H1 (cell line): ENCODE measurements around the gene ANXA1. TPM values are rescaled to one million over a fixed set of nuclear protein-coding genes. Genes with fewer than 3 reads are reported as not detected.
"Not testable (repeated sequence)": the region's sequence is repeated elsewhere in the genome, so short reads cannot be mapped to it uniquely, and the experiment has no call there.

Experiments used
- CTCF ChIA-PET: fragments of 300-600 bp; sonication (Branson Sonifier 250); formaldehyde crosslinking; loops from one replicate; lab custom pipeline; 2021; ENCODE audit not compliant: partially characterized antibody; lab: Charles Lee
- POLR2A ChIA-PET: fragments of 300-600 bp; sonication (Branson Sonifier 250); formaldehyde crosslinking; loops from one replicate; lab custom pipeline; 2021; ENCODE audit warnings: inconsistent platforms; ENCODE audit not compliant: partially characterized antibody; lab: Charles Lee
- DNase-seq, 2 experiments: peaks; one replicate each; pipeline versions ENCODE4 v3.0.0 to v3.0.0-alpha.2; 2010 to 2022; ENCODE audit warnings: low spot score in 2 of 2, low read depth in 1 of 2, mixed read lengths in 1 of 2
- FAIRE-seq: peaks from 2 replicates; lab custom pipeline; 2011; peaks lifted over from hg19 to GRCh38; lab: Jason Lieb, UNC
- H2AFZ ChIP-seq: 2 replicates; pipeline ENCODE4 v1.8.1; 2012; ENCODE audit warnings: low read length, inconsistent platforms
- H2AK5ac ChIP-seq: 2 replicates; pipeline ENCODE4 v1.6.1; 2013; ENCODE audit warnings: low read depth, low read length
- H2BK120ac ChIP-seq: replicated peaks from 2 replicates; pipeline ENCODE3; 2013; ENCODE audit warnings: low read depth, low read length, inconsistent platforms
- H2BK12ac ChIP-seq: 2 replicates; pipeline ENCODE4 v1.6.1; 2013; ENCODE audit warnings: low read depth, low read length
- H2BK15ac ChIP-seq: 2 replicates; pipeline ENCODE4 v1.6.1; 2013; ENCODE audit warnings: low read length
- H2BK20ac ChIP-seq: 2 replicates; pipeline ENCODE4 v1.6.1; 2013; ENCODE audit warnings: low read length
- H2BK5ac ChIP-seq: 2 replicates; pipeline ENCODE4 v1.6.1; 2013; ENCODE audit warnings: low read depth, low read length
- H3K14ac ChIP-seq: 2 replicates; pipeline ENCODE4 v1.6.1; 2013; ENCODE audit warnings: inconsistent platforms; ENCODE audit not compliant: insufficient read length
- H3K18ac ChIP-seq: 2 replicates; pipeline ENCODE4 v1.6.1; 2013; ENCODE audit warnings: low read length; ENCODE audit errors: extremely low read depth
- H3K23ac ChIP-seq: 2 replicates; pipeline ENCODE4 v1.6.1; 2013; ENCODE audit warnings: inconsistent platforms; ENCODE audit not compliant: insufficient read length
- H3K23me2 ChIP-seq: 2 replicates; pipeline ENCODE4 v1.6.1; 2013; ENCODE audit warnings: low read depth, low read length
- H3K27ac ChIP-seq: 2 replicates; pipeline ENCODE4 v1.6.1; 2011; ENCODE audit warnings: low read depth, low read length, inconsistent platforms
- H3K27me3 ChIP-seq, 4 experiments: replicated peaks in 1 of 4; 1 replicate in 1 of 4; 2 replicates in 3 of 4; pipeline versions ENCODE4 v1.6.1 to v1.8.1; 2011 to 2013; ENCODE audit warnings: low read length in 3 of 4, mild to moderate bottlenecking in 3 of 4, inconsistent platforms in 2 of 4, mixed read lengths in 2 of 4, moderate library complexity in 1 of 4; ENCODE audit not compliant: control insufficient read depth in 3 of 4, insufficient read depth in 3 of 4; ENCODE audit errors: extremely low read depth in 1 of 4
- H3K36me3 ChIP-seq, 4 experiments: 2 replicates each; pipeline versions ENCODE4 v1.6.1 to v1.8.1; 2011 to 2013; ENCODE audit warnings: mild to moderate bottlenecking in 4 of 4, low read length in 3 of 4, moderate library complexity in 2 of 4, control low read depth in 1 of 4, inconsistent platforms in 1 of 4; ENCODE audit not compliant: insufficient read depth in 4 of 4, control insufficient read depth in 2 of 4
- H3K4ac ChIP-seq: replicated peaks from 2 replicates; pipeline ENCODE3; 2013; ENCODE audit warnings: low read length, low read depth, mixed read lengths, inconsistent platforms; ENCODE audit not compliant: insufficient read length
- H3K4me1 ChIP-seq, 4 experiments: replicated peaks in 1 of 4; 1 replicate in 1 of 4; 2 replicates in 3 of 4; pipeline versions ENCODE4 v1.6.1 to v1.8.1; 2011 to 2013; ENCODE audit warnings: low read length in 3 of 4, inconsistent platforms in 2 of 4, mixed read lengths in 1 of 4; ENCODE audit not compliant: insufficient read depth in 4 of 4, control insufficient read depth in 3 of 4
- H3K4me2 ChIP-seq, 2 experiments: 2 replicates each; pipeline versions ENCODE4 v1.6.1 to v1.8.1; 2011 to 2013; ENCODE audit warnings: low read depth in 2 of 2, low read length in 2 of 2, control low read depth in 1 of 2, inconsistent platforms in 1 of 2, mild to moderate bottlenecking in 1 of 2; ENCODE audit not compliant: insufficient read depth in 1 of 2
- H3K4me3 ChIP-seq, 4 experiments: fragments of 200-600, 300-600 bp in 1 of 4; sonication (generic), shearing (Covaris generic), sonication (Bioruptor Twin) in 1 of 4; 2 replicates each; pipeline versions ENCODE4 v1.5.1 to v1.8.1; 2011 to 2016; ENCODE audit warnings: low read length in 4 of 4, low read depth in 3 of 4, control low read depth in 2 of 4, inconsistent platforms in 2 of 4, mild to moderate bottlenecking in 2 of 4, mixed read lengths in 1 of 4, moderate library complexity in 1 of 4; ENCODE audit not compliant: insufficient read depth in 2 of 4; ENCODE audit errors: extremely low read depth in 1 of 4
- H3K56ac ChIP-seq: replicated peaks from 2 replicates; pipeline ENCODE3; 2013; ENCODE audit warnings: low read depth, mild to moderate bottlenecking, mixed read lengths, low read length, inconsistent platforms; ENCODE audit not compliant: insufficient read length
- H3K79me1 ChIP-seq: 2 replicates; pipeline ENCODE4 v1.6.1; 2013; ENCODE audit warnings: low read depth, low read length, control low read depth
- H3K79me2 ChIP-seq, 2 experiments: 2 replicates each; pipeline versions ENCODE4 v1.6.1 to v1.8.1; 2012 to 2013; ENCODE audit warnings: low read length in 2 of 2, mild to moderate bottlenecking in 2 of 2, inconsistent platforms in 1 of 2; ENCODE audit not compliant: insufficient read depth in 2 of 2, control insufficient read depth in 1 of 2
- H3K9ac ChIP-seq, 4 experiments: replicated peaks in 1 of 4; 1 replicate in 1 of 4; 2 replicates in 3 of 4; pipeline versions ENCODE4 v1.6.1 to v1.8.1; 2011 to 2013; ENCODE audit warnings: low read depth in 3 of 4, low read length in 3 of 4, control low read depth in 2 of 4, mild to moderate bottlenecking in 2 of 4, moderate library complexity in 2 of 4, inconsistent platforms in 1 of 4; ENCODE audit errors: extremely low read depth in 1 of 4
- H3K9me3 ChIP-seq, 2 experiments: 2 replicates each; pipeline versions ENCODE4 v1.6.1 to v1.8.1; 2012 to 2013; ENCODE audit warnings: mild to moderate bottlenecking in 2 of 2, moderate library complexity in 2 of 2, control low read depth in 1 of 2, inconsistent platforms in 1 of 2, low read depth in 1 of 2, low read length in 1 of 2, mixed read lengths in 1 of 2; ENCODE audit not compliant: insufficient read depth in 2 of 2
- H4K20me1 ChIP-seq, 2 experiments: replicated peaks in 1 of 2; 2 replicates each; pipeline versions ENCODE3 to v1.8.1; 2011 to 2013; ENCODE audit warnings: inconsistent platforms in 2 of 2, low read length in 2 of 2, mild to moderate bottlenecking in 1 of 2; ENCODE audit not compliant: insufficient read depth in 2 of 2, control insufficient read depth in 1 of 2
- H4K5ac ChIP-seq: 2 replicates; pipeline ENCODE4 v1.6.1; 2013; ENCODE audit warnings: low read length, low read depth, mixed read lengths, inconsistent platforms; ENCODE audit not compliant: insufficient read length
- H4K8ac ChIP-seq: 2 replicates; pipeline ENCODE4 v1.8.0; 2013; ENCODE audit warnings: mild to moderate bottlenecking, moderate library complexity, low read length, inconsistent platforms; ENCODE audit not compliant: insufficient read depth; ENCODE audit errors: extremely low read depth
- H4K91ac ChIP-seq: replicated peaks from 2 replicates; pipeline ENCODE3; 2013; ENCODE audit warnings: low read length, mixed read lengths, inconsistent platforms; ENCODE audit not compliant: insufficient read length
- RAD21 ChIP-seq, 2 experiments: IDR thresholded peaks in 1 of 2; conservative IDR thresholded peaks in 1 of 2; 2 replicates each; pipeline ENCODE4 v1.6.1; 2011; ENCODE audit warnings: low read depth in 2 of 2, low read length in 2 of 2, improper control_type of control experiment in 1 of 2, inconsistent platforms in 1 of 2, mild to moderate bottlenecking in 1 of 2, moderate library complexity in 1 of 2
- WGBS, 2 experiments: shearing (Covaris generic) in 1 of 2; methylation state at CpG; one replicate each; pipeline versions ENCODE4 v1.1.6 to v1.1.7; 2013 to 2015; ENCODE audit warnings: low lambda C conversion rate in 2 of 2, mixed read lengths in 2 of 2, inconsistent platforms in 1 of 2, low coverage in 1 of 2, missing lambda C conversion rate in 1 of 2; ENCODE audit not compliant: insufficient replicate concordance in 2 of 2, insufficient coverage in 1 of 2, insufficient read length in 1 of 2; ENCODE audit errors: extremely low coverage in 1 of 2, missing lambda C conversion rate in 1 of 2; 5-methylcytosine and 5-hydroxymethylcytosine counted together
- polyA plus RNA-seq, 7 experiments: library from polyadenylated mRNA; depleted of rRNA in 3 of 7; stranded (reverse) in 5 of 7; unstranded in 2 of 7; fragments of >200 nt in 5 of 7; fragments of 200-250 nt in 2 of 7; gene quantifications; 1 replicate in 5 of 7; 2 replicates in 1 of 7; 4 replicates in 1 of 7; pipeline versions ENCODE4 v1.2.1 to v1.2.3, GENCODE V29; 2011 to 2013; ENCODE audit warnings: missing spikeins in 2 of 7, mixed read lengths in 2 of 7
- total RNA-seq: library from RNA; stranded (reverse); fragmentation: NEBNext Ultra II Directional; extraction: Animal tissue kit (Norgen Biotek cat#: 25700); gene quantifications from 2 replicates; pipeline ENCODE4 v1.2.1, GENCODE V29; 2021
- TF ChIP-seq, protein P1 (sequence below), 3 experiments: IDR thresholded peaks; 1 replicate in 2 of 3; 2 replicates in 1 of 3; pipeline versions ENCODE4 v1.5.1 to v1.6.1; 2011; ENCODE audit warnings: low read length in 3 of 3, mild to moderate bottlenecking in 3 of 3, inconsistent platforms in 2 of 3, low read depth in 1 of 3, moderate library complexity in 1 of 3; ENCODE audit not compliant: insufficient read depth in 1 of 3; ENCODE audit errors: control extremely low read depth in 1 of 3

The ANXA1 gene
- total and polyA plus RNA-seq, 2 of the 8 experiments (the other 6 are each of a cell fraction or from before 2014, with no cell fraction given) = 0.71 to 5.7 TPM

- H3K79me1 ChIP-seq, H2BK15ac ChIP-seq, H3K27ac ChIP-seq, H3K4me2 ChIP-seq, H3K9me3 ChIP-seq, H2AK5ac ChIP-seq, H2BK20ac ChIP-seq, H4K20me1 ChIP-seq, H3K4me3 ChIP-seq, H2BK12ac ChIP-seq, H3K14ac ChIP-seq, H2BK5ac ChIP-seq, H4K91ac ChIP-seq, H3K9ac ChIP-seq, H3K56ac ChIP-seq, H3K18ac ChIP-seq, H3K23ac ChIP-seq, H3K79me2 ChIP-seq, H3K27me3 ChIP-seq, POLR2A ChIA-PET, H4K8ac ChIP-seq, H3K23me2 ChIP-seq, H3K4ac ChIP-seq, H2BK120ac ChIP-seq, H4K5ac ChIP-seq, H2AFZ ChIP-seq, H3K36me3 ChIP-seq, H3K4me1 ChIP-seq: not testable (repeated sequence)
- peak; percentile 80 to 87 for TF ChIP-seq RAD21 (IDR thresholded peaks at IDR 0.05 in 1 of 2, conservative IDR thresholded peaks at IDR 0.05 in 1 of 2; ENCODE audit: low read depth in 2 of 2, low read length in 2 of 2)
- TF ChIP-seq, protein P1, sequence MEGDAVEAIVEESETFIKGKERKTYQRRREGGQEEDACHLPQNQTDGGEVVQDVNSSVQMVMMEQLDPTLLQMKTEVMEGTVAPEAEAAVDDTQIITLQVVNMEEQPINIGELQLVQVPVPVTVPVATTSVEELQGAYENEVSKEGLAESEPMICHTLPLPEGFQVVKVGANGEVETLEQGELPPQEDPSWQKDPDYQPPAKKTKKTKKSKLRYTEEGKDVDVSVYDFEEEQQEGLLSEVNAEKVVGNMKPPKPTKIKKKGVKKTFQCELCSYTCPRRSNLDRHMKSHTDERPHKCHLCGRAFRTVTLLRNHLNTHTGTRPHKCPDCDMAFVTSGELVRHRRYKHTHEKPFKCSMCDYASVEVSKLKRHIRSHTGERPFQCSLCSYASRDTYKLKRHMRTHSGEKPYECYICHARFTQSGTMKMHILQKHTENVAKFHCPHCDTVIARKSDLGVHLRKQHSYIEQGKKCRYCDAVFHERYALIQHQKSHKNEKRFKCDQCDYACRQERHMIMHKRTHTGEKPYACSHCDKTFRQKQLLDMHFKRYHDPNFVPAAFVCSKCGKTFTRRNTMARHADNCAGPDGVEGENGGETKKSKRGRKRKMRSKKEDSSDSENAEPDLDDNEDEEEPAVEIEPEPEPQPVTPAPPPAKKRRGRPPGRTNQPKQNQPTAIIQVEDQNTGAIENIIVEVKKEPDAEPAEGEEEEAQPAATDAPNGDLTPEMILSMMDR (IDR thresholded peaks at IDR 0.05; ENCODE audit: control extremely low read depth in 1 of 3, insufficient read depth in 1 of 3, low read depth in 1 of 3, low read length in 3 of 3) = peak in 2 of 3 experiments; percentile 70 to 85; a peak in 3 of 4 replicates
- 48% methylated on average over 3 of the region's 5 CpGs; no CpG with 5 or more reads in 1 of the 2 experiments for WGBS, 2 experiments
- CTCF ChIA-PET = interaction anchor here (0.6 to 4.2 kb wide), 35 partner anchors 8 to 465 kb away, joined by 3 to 37 read pairs (median 4); no protein-coding TSS in a partner anchor
- FAIRE-seq (peak; percentile 48), DNase-seq (peak in 1 of 2 experiments; percentile 23)
Measured at GRCh38 chr9:73107489-73108069, 44.1 kb upstream of the ANXA1 start.
